SK-N-SH (cell line): ENCODE measurements around the gene OR3A1. TPM values are rescaled to one million over a fixed set of nuclear protein-coding genes. Genes with fewer than 3 reads are reported as not detected.

ENCODE experiments used
- CTCF ChIA-PET: fragments of 300-600, 350-600 bp; formaldehyde crosslinking; extraction: SDS; loops from one replicate; lab custom pipeline; 2021; lab: Yijun Ruan, JAX
- POLR2A ChIA-PET: fragments of 350-600 bp; sonication (Branson Sonifier 250); formaldehyde crosslinking; extraction: SDS; loops from one replicate; lab custom pipeline; 2020; ENCODE audit warnings: antibody characterized with exemption, inconsistent platforms; lab: Yijun Ruan, JAX
- DNase-seq: peaks from one replicate; pipeline ENCODE4 v3.0.0; 2012
- H2AFZ ChIP-seq: fragments of 200-600 bp; sonication (generic); 2 replicates; pipeline ENCODE4 v1.8.1; 2016; ENCODE audit warnings: antibody characterized with exemption, mild to moderate bottlenecking, low read depth
- H3F3A ChIP-seq: fragments of 200-600 bp; sonication (generic); replicated peaks from 2 replicates; pipeline ENCODE3; 2016; ENCODE audit warnings: antibody characterized with exemption, mild to moderate bottlenecking; ENCODE audit not compliant: insufficient read depth
- H3K27ac ChIP-seq, 2 experiments: fragments of 200-500 bp in 1 of 2; fragments of 200-600 bp in 1 of 2; sonication (Bioruptor generic) in 1 of 2; sonication (generic), shearing (Covaris generic) in 1 of 2; 2 replicates each; pipeline versions ENCODE4 v1.5.1 to v1.6.1; 2014 to 2016; ENCODE audit warnings: low read depth in 2 of 2, inconsistent platforms in 1 of 2, low read length in 1 of 2, mild to moderate bottlenecking in 1 of 2, mixed read lengths in 1 of 2
- H3K27me3 ChIP-seq: fragments of 200-600 bp; sonication (generic), shearing (Covaris generic); 2 replicates; pipeline ENCODE4 v1.6.1; 2016; ENCODE audit warnings: mixed run types; ENCODE audit not compliant: insufficient read depth
- H3K36me3 ChIP-seq, 2 experiments: fragments of 200-500 bp in 1 of 2; fragments of 200-600 bp in 1 of 2; sonication (Bioruptor generic) in 1 of 2; sonication (generic) in 1 of 2; replicated peaks in 1 of 2; 2 replicates each; pipeline versions ENCODE3 to v1.5.1; 2014 to 2016; ENCODE audit warnings: low read length in 1 of 2, mild to moderate bottlenecking in 1 of 2; ENCODE audit not compliant: insufficient read depth in 2 of 2, control insufficient read depth in 1 of 2
- H3K4me1 ChIP-seq, 2 experiments: fragments of 200-500 bp in 1 of 2; fragments of 200-600 bp in 1 of 2; sonication (Bioruptor generic) in 1 of 2; sonication (generic), shearing (Covaris generic) in 1 of 2; 2 replicates each; pipeline versions ENCODE4 v1.5.1 to v1.6.1; 2014 to 2016; ENCODE audit warnings: low read depth in 1 of 2, low read length in 1 of 2, mixed run types in 1 of 2; ENCODE audit not compliant: insufficient read depth in 2 of 2, control insufficient read depth in 1 of 2
- H3K4me2 ChIP-seq: fragments of 200-600 bp; sonication (generic), shearing (Covaris generic); 2 replicates; pipeline ENCODE4 v1.6.1; 2017; ENCODE audit warnings: mixed run types
- H3K4me3 ChIP-seq, 2 experiments: fragments of 200-500 bp in 1 of 2; fragments of 200-600 bp in 1 of 2; sonication (Bioruptor generic) in 1 of 2; sonication (generic), shearing (Covaris generic) in 1 of 2; 2 replicates each; pipeline versions ENCODE4 v1.5.1 to v1.8.1; 2014 to 2016; ENCODE audit warnings: low read depth in 2 of 2, inconsistent platforms in 1 of 2, low read length in 1 of 2, mild to moderate bottlenecking in 1 of 2, mixed read lengths in 1 of 2, moderate library complexity in 1 of 2
- H3K79me2 ChIP-seq: fragments of 200-600 bp; sonication (generic); 2 replicates; pipeline ENCODE4 v1.8.1; 2017; ENCODE audit warnings: mild to moderate bottlenecking; ENCODE audit not compliant: insufficient read depth
- H3K9ac ChIP-seq: fragments of 200-600 bp; sonication (generic); 2 replicates; pipeline ENCODE4 v1.6.1; 2017; ENCODE audit warnings: mixed run types
- H3K9me2 ChIP-seq: fragments of 200-600 bp; sonication (generic); 2 replicates; pipeline ENCODE4 v1.6.1; 2017; ENCODE audit warnings: mixed run types
- H3K9me3 ChIP-seq: fragments of 200-600 bp; sonication (generic); 2 replicates; pipeline ENCODE4 v1.6.1; 2017; ENCODE audit warnings: mixed run types, mild to moderate bottlenecking, moderate library complexity
- H4K20me1 ChIP-seq: fragments of 200-600 bp; sonication (generic); 2 replicates; pipeline ENCODE4 v1.6.1; 2017; ENCODE audit warnings: mild to moderate bottlenecking, mixed run types; ENCODE audit not compliant: insufficient read depth
- ELF1 ChIP-seq: IDR thresholded peaks from 2 replicates; pipeline ENCODE4 v1.4.0; 2012
- EZH2phosphoT487 ChIP-seq: fragments of 200-600 bp; sonication (generic); IDR thresholded peaks from 2 replicates; pipeline ENCODE4 v1.6.1; 2017; ENCODE audit warnings: low read depth, mixed run types, mild to moderate bottlenecking, antibody characterized with exemption, moderate library complexity, borderline replicate concordance
- FOSL2 ChIP-seq: IDR thresholded peaks from 2 replicates; pipeline ENCODE4 v1.4.0; 2012; ENCODE audit warnings: low read depth, mild to moderate bottlenecking, moderate library complexity, borderline replicate concordance
- FOXJ3 ChIP-seq: sonication (generic); formaldehyde crosslinking; IDR thresholded peaks from 2 replicates; pipeline ENCODE4 v1.5.1; 2020; ENCODE audit warnings: mild to moderate bottlenecking, missing genetic modification reagents
- FOXM1 ChIP-seq: IDR thresholded peaks from 2 replicates; pipeline ENCODE4 v1.4.0; 2012; ENCODE audit warnings: low read depth, mild to moderate bottlenecking
- GABPA ChIP-seq: IDR thresholded peaks from 2 replicates; pipeline ENCODE4 v1.4.0; 2012; ENCODE audit warnings: low read depth, mild to moderate bottlenecking
- MEF2A ChIP-seq: IDR thresholded peaks from 2 replicates; pipeline ENCODE4 v1.4.0; 2012; ENCODE audit warnings: low read depth, borderline replicate concordance
- NRF1 ChIP-seq: IDR thresholded peaks from 2 replicates; pipeline ENCODE4 v1.6.1; 2012; ENCODE audit warnings: low read depth, mild to moderate bottlenecking, low read length
- POLR2AphosphoS5 ChIP-seq: IDR thresholded peaks from 2 replicates; pipeline ENCODE4 v1.6.1; 2012; ENCODE audit warnings: low read depth, low read length
- RAD21 ChIP-seq: IDR thresholded peaks from 2 replicates; pipeline ENCODE4 v1.6.1; 2012; ENCODE audit warnings: mild to moderate bottlenecking, low read length
- RCOR1 ChIP-seq: fragments of 150-350 bp; IDR thresholded peaks from 2 replicates; pipeline ENCODE4 v1.6.1; 2017; ENCODE audit warnings: antibody characterized with exemption, low read length
- RFX5 ChIP-seq: IDR thresholded peaks from 2 replicates; pipeline ENCODE4 v1.6.1; 2012; ENCODE audit warnings: mild to moderate bottlenecking, improper control_type of control experiment, low read length
- WGBS: methylation state at CpG from one replicate; pipeline ENCODE4 v1.1.6; 2017; ENCODE audit warnings: low lambda C conversion rate; 5-methylcytosine and 5-hydroxymethylcytosine counted together
- polyA plus RNA-seq, 3 experiments: library from polyadenylated mRNA; depleted of rRNA; stranded (reverse); fragments of >200 nt; gene quantifications; 2 replicates each; pipeline ENCODE4 v1.2.3, GENCODE V29; 2012
- TF ChIP-seq, protein P1 (sequence below): fragments of 200-600 bp; sonication (generic); IDR thresholded peaks from 2 replicates; pipeline ENCODE4 v1.6.1; 2017; ENCODE audit warnings: antibody characterized with exemption, mild to moderate bottlenecking, moderate library complexity
- TF ChIP-seq, protein P2 (sequence below): fragments of 150-350 bp; IDR thresholded peaks from 2 replicates; pipeline ENCODE4 v1.6.1; 2016; ENCODE audit warnings: mild to moderate bottlenecking, low read depth, low read length
- TF ChIP-seq, protein P3 (sequence below): IDR thresholded peaks from 2 replicates; pipeline ENCODE4 v1.4.0; 2012; ENCODE audit warnings: low read depth
- TF ChIP-seq, protein P4 (sequence below): IDR thresholded peaks from 2 replicates; pipeline ENCODE4 v1.4.0; 2012; ENCODE audit warnings: low read depth, borderline replicate concordance

OR3A1 gene
- polyA plus RNA-seq, 1 of the 3 experiments (the other 2 are of a cell fraction) = not detected

DNA sequence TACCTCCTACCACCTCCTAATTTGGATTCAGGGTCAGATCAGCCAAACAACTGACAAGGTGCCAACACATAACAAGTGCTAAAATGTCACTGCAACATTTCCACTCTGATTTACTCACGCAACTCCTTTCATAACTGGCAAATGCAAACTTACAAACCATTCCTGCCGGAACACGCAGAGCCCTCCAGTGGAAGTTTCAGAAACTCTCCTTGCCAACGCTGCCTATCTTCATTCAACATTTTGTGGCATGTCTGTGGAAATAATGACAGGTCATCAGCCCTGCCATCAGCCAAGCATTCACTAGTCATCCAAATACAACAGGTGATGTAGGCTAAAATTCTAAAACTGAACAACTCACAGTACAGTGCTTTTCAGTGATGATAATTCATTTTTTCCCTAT lies 37.7 kb upstream of the OR3A1 start:
- Histone ChIP-seq H4K20me1 (no peaks in the 10 kb centered on the region), H3K27ac (no peak overlapping the region), H3F3A (no peaks in the 10 kb centered on the region), H3K4me2 (no peak overlapping the region), H3K9me3 (no peaks in the 10 kb centered on the region), H3K9ac (no peak overlapping the region), H2AFZ (no peak overlapping the region), H3K9me2 (no peaks in the 10 kb centered on the region), H3K36me3 (no peaks in the 10 kb centered on the region), H3K79me2 (no peaks in the 10 kb centered on the region), H3K4me1 (no peaks in the 10 kb centered on the region), H3K4me3 (no peak overlapping the region)
- POLR2A ChIA-PET = no interaction called here
- 2% methylated on average over 4 of the region's 4 CpGs for WGBS
- TF ChIP-seq, protein P1, sequence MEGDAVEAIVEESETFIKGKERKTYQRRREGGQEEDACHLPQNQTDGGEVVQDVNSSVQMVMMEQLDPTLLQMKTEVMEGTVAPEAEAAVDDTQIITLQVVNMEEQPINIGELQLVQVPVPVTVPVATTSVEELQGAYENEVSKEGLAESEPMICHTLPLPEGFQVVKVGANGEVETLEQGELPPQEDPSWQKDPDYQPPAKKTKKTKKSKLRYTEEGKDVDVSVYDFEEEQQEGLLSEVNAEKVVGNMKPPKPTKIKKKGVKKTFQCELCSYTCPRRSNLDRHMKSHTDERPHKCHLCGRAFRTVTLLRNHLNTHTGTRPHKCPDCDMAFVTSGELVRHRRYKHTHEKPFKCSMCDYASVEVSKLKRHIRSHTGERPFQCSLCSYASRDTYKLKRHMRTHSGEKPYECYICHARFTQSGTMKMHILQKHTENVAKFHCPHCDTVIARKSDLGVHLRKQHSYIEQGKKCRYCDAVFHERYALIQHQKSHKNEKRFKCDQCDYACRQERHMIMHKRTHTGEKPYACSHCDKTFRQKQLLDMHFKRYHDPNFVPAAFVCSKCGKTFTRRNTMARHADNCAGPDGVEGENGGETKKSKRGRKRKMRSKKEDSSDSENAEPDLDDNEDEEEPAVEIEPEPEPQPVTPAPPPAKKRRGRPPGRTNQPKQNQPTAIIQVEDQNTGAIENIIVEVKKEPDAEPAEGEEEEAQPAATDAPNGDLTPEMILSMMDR = peak; percentile 27
- TF ChIP-seq FOSL2 (no peak), RAD21 (peak; percentile 28; the same call in 1 of the 2 replicates)
- TF ChIP-seq, protein P2, sequence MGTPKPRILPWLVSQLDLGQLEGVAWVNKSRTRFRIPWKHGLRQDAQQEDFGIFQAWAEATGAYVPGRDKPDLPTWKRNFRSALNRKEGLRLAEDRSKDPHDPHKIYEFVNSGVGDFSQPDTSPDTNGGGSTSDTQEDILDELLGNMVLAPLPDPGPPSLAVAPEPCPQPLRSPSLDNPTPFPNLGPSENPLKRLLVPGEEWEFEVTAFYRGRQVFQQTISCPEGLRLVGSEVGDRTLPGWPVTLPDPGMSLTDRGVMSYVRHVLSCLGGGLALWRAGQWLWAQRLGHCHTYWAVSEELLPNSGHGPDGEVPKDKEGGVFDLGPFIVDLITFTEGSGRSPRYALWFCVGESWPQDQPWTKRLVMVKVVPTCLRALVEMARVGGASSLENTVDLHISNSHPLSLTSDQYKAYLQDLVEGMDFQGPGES = no peak
- TF ChIP-seq, all 33 proteins: peak for 2
- DNase-seq = no peak
- no peaks in the 10 kb centered on the region for H3K27me3 ChIP-seq
- CTCF ChIA-PET = no interaction called here

DNA sequence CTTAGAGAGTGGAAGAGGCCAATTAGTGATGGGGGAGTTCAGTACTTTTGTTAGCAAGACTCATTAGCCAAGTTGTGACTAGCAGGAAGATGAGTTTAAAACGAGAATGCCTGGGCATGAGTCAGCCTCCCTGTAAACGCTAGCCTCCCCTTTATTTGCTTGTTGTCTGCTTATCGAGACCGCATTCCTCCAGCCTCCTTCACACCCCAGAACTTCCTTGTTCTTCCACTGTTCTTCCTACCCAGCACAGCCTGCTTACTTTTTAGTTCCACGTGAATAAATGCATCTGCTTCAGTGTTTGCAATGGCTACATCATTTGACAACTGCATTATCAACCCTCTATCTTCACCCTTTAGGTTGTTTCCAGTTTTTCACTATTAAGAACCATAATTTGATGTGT lies 20.2 kb upstream of the OR3A1 start:
- H3K4me3 ChIP-seq = no peak overlapping the region
- H3K9me2 ChIP-seq = no peaks in the 10 kb centered on the region
- no peak overlapping the region for H3K27ac ChIP-seq
- ChIA-PET POLR2A (no interaction called here), CTCF (no interaction called here)
- 2% methylated on average over 5 of the region's 5 CpGs for WGBS
- no peaks in the 10 kb centered on the region for H3K4me1 ChIP-seq
- TF ChIP-seq FOXM1 (no peak), RCOR1 (no peak), ELF1 (no peak), EZH2phosphoT487 (no peak), POLR2AphosphoS5 (no peak)
- no peak overlapping the region for H3K4me2 ChIP-seq
- no peak overlapping the region for H2AFZ ChIP-seq
- H3K79me2 ChIP-seq = no peaks in the 10 kb centered on the region
- no peak for DNase-seq
- H3F3A ChIP-seq = no peaks in the 10 kb centered on the region
- H3K36me3 ChIP-seq = no peaks in the 10 kb centered on the region
- H3K9me3 ChIP-seq = no peaks in the 10 kb centered on the region
- peaks cover 2% of the 10 kb centered on the region for H3K27me3 ChIP-seq
- no peaks in the 10 kb centered on the region for H4K20me1 ChIP-seq
- H3K9ac ChIP-seq = no peak overlapping the region

DNA sequence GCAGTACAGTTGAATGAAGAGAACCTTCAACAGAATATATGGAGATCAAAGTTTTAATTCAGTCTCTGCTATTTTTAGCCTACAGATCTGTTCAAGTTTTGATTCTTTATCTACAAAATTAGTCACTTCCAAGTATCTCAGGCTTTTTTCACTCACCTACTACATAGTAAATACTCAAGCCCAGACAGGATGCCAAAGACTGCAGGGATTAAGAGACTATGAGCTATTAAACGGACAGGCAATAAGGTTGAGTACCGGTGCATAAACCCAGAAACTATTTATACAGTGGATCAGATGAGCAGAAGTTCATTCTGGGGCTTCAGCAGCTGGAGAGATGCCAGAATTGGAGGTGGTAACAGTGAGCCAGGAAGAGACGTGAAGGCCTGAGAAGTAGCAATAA lies 18.7 kb upstream of the OR3A1 start:
- no peaks in the 10 kb centered on the region for H3K4me1 ChIP-seq
- DNase-seq = no peak
- H3K4me3 ChIP-seq = no peak overlapping the region
- POLR2A ChIA-PET = no interaction called here
- no peak overlapping the region for H3K9ac ChIP-seq
- H3K4me2 ChIP-seq = no peak overlapping the region
- no peaks in the 10 kb centered on the region for H3K9me3 ChIP-seq
- H2AFZ ChIP-seq = no peak overlapping the region
- TF ChIP-seq NRF1 (no peak), FOXJ3 (CRISPR knock-in tag) (no peak), RFX5 (no peak), POLR2AphosphoS5 (no peak), ELF1 (no peak), GABPA (no peak), MEF2A (no peak)
- TF ChIP-seq, protein P3, sequence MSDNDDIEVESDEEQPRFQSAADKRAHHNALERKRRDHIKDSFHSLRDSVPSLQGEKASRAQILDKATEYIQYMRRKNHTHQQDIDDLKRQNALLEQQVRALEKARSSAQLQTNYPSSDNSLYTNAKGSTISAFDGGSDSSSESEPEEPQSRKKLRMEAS = no peak
- TF ChIP-seq, protein P4, sequence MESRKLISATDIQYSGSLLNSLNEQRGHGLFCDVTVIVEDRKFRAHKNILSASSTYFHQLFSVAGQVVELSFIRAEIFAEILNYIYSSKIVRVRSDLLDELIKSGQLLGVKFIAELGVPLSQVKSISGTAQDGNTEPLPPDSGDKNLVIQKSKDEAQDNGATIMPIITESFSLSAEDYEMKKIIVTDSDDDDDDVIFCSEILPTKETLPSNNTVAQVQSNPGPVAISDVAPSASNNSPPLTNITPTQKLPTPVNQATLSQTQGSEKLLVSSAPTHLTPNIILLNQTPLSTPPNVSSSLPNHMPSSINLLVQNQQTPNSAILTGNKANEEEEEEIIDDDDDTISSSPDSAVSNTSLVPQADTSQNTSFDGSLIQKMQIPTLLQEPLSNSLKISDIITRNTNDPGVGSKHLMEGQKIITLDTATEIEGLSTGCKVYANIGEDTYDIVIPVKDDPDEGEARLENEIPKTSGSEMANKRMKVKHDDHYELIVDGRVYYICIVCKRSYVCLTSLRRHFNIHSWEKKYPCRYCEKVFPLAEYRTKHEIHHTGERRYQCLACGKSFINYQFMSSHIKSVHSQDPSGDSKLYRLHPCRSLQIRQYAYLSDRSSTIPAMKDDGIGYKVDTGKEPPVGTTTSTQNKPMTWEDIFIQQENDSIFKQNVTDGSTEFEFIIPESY = no peak
- TF ChIP-seq, protein P2 = no peak
- H3K9me2 ChIP-seq = no peaks in the 10 kb centered on the region
- no peaks in the 10 kb centered on the region for H3F3A ChIP-seq
- no peak overlapping the region for H3K27ac ChIP-seq
- no peaks in the 10 kb centered on the region for H4K20me1 ChIP-seq
- 4% methylated on average over 3 of the region's 3 CpGs for WGBS
- peaks cover 13% of the 10 kb centered on the region for H3K27me3 ChIP-seq
- no peaks in the 10 kb centered on the region for H3K36me3 ChIP-seq
- CTCF ChIA-PET = no interaction called here
- H3K79me2 ChIP-seq = no peaks in the 10 kb centered on the region
